HG03025 (cell line): Measurements from ENCODE around the gene SLC4A8.

Source experiments
- ATAC-seq: cut with Tn5 transposase; IDR thresholded peaks from one replicate; pipeline ENCODE4 v1.9.1; 2021; ENCODE audit warnings: mild to moderate bottlenecking, moderate library complexity; ENCODE audit not compliant: unreplicated experiment, low FRiP score

SLC4A8 gene

GRCh38 chr12:51393676-51394545, 30.7 kb upstream of the SLC4A8 start:
- no peak for ATAC-seq

GRCh38 chr12:51395283-51396230, 29.1 kb upstream of the SLC4A8 start:
- ATAC-seq = no peak

- ATAC-seq = no peak
Measured at GRCh38 chr12:51397670-51398069, 27.0 kb upstream of the SLC4A8 start.

GRCh38 chr12:51399891-51400290, 24.7 kb upstream of the SLC4A8 start:
- ATAC-seq = no peak

- no peak for ATAC-seq
Measured at GRCh38 chr12:51401020-51401419, 23.6 kb upstream of the SLC4A8 start.

- no peak for ATAC-seq
Measured at GRCh38 chr12:51401486-51401885, 23.1 kb upstream of the SLC4A8 start.

- ATAC-seq = no peak
Measured at GRCh38 chr12:51401900-51402299, 22.7 kb upstream of the SLC4A8 start.

- no peak for ATAC-seq
Measured at GRCh38 chr12:51403159-51403558, 21.5 kb upstream of the SLC4A8 start.

- ATAC-seq = no peak
Measured at GRCh38 chr12:51403681-51404136, 20.9 kb upstream of the SLC4A8 start.

- ATAC-seq = no peak
Measured at GRCh38 chr12:51404627-51405026, 20.0 kb upstream of the SLC4A8 start.

GRCh38 chr12:51405801-51406207, 18.8 kb upstream of the SLC4A8 start:
- no peak for ATAC-seq

GRCh38 chr12:51406290-51406689, 18.3 kb upstream of the SLC4A8 start:
- no peak for ATAC-seq

GRCh38 chr12:51406859-51407258, 17.8 kb upstream of the SLC4A8 start:
- ATAC-seq = no peak

- ATAC-seq = no peak
Measured at GRCh38 chr12:51407604-51408003, 17.0 kb upstream of the SLC4A8 start.

GRCh38 chr12:51409846-51410245, 14.8 kb upstream of the SLC4A8 start:
- no peak for ATAC-seq

- no peak for ATAC-seq
Measured at GRCh38 chr12:51413149-51413548, 11.5 kb upstream of the SLC4A8 start.

GRCh38 chr12:51413791-51414190, 10.8 kb upstream of the SLC4A8 start:
- ATAC-seq = no peak

GRCh38 chr12:51415931-51416330, 8.7 kb upstream of the SLC4A8 start:
- no peak for ATAC-seq

GRCh38 chr12:51417826-51418225, 6.8 kb upstream of the SLC4A8 start:
- no peak for ATAC-seq

- ATAC-seq = no peak
Measured at GRCh38 chr12:51419425-51420193, 5.0 kb upstream of the SLC4A8 start.
